ENCODE measurements around the gene SRRM5.
A peak's percentile ranks its signal among the peaks of the same experiment; 100 is the strongest.
"Not testable (repeated sequence)": the region's sequence is repeated elsewhere in the genome, so short reads cannot be mapped to it uniquely, and the experiment has no call there.

Gene SRRM5

DNA sequence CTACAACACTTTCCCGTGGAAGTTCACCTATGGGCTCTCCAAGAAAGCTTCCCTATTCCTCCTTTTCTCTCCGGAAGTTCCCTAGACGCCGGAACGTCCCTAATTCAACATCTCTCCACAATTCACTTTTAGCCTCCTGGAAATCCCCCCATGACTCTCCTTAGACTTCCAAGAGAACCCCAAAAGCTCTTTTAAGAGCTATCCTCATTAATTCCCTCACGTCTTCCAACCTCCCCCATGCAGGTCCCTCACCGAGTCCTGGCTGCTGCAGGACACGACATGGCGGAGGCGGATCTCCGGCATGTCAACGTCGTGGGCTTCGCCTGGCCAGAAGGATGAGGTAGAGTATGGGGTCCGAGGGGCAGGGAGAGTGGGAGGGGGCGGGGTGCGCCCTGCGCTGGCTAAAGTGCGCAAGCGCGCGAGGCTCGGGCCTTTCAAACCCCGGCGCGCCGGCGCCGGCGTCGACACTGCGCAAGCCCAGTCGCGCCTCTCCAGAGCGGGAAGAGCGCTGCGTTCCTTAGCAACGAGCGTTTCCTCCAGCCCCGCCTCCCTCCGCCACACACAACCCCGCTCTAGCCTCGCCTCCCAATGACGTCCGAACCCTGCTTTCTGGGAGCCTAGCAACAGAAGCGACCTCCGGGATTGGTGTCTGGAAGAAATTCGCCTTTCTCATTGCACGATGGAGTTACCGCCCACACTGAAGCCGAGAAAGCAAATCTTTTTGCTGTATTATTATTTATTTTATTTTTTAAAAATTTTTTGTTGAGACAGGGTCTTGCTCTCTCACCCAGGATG is 36.5 kb upstream of the SRRM5 start, which contains the start of the genes PINLYP and XRCC1:
PINLYP (plus strand) TSS at position 646 of the 795 bp plus-strand sequence. CDS start 1,391 bp downstream, outside the sequence.
XRCC1 (minus strand) TSS at position 372 of the 795 bp plus-strand sequence; CDS start at position 303, 69 bp downstream.
- peaks cover 3 to 4% of the 10 kb centered on the region in 2 donors for H3K36me3 ChIP-seq (ENCODE audit: control insufficient read depth in 1 of 2, insufficient read depth in 2 of 2, low read length in 2 of 2)
- no peaks in the 10 kb centered on the region for H3K9me3 ChIP-seq (ENCODE audit: control insufficient read depth in 1 of 2, low read length in 2 of 2)
- peaks cover 7 to 9% of the 10 kb centered on the region in 2 donors for H3K4me1 ChIP-seq (ENCODE audit: control insufficient read depth in 1 of 2, insufficient read depth in 2 of 2, low read length in 2 of 2)
- H3K4me3 ChIP-seq (ENCODE audit: low read depth in 1 of 2, low read length in 2 of 2) = peak within 1 kb of the TSS; percentile 97 to 100
- no peaks in the 10 kb centered on the region for H3K27me3 ChIP-seq (ENCODE audit: low read depth, low read length)
- peak within 1 kb of the TSS; percentile 97 for H3K27ac ChIP-seq (ENCODE audit: low read length)

DNA sequence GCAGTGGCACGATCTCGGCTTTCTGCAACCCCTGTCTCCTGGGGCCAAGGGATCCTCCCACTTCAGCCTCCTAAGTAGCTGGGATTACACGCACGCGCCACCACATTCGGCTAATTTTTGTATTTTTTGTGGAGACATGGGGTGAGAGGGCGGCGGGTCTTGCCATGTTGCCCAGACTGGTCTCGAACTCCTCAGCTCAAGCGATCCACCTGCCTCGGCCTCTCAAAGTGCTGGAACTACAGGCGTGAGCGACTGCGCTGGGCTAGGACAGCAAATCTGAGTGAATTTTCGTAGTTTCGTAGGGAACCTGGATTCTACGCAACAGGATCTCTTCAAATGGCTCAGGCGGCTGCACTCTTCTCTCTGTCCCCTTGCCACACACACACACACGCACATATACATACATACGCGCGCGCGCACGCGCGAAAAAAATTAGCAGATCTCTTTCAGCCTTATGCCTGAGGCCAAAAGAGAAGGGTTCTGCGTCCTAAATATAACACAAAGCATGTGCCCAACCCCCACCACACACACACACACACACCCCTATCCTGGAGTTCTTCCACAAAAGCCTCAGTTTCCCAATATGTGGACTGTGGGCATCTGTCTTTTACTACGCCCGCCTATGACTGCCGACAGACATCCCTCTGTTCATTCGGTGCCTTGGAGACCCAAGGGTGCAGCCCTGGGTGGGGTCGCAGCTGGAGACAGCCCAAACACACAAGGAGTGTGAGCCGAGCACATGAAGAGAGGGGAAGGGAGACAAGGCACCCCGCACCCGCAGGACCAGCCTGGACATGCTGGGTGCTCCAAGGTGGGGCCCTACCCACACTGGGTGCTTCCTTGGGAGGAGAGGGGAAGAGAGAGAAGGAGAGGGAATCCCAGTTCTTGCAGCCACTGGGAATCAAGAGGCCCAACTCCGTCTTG is 35.7 kb upstream of the SRRM5 start:
- Histone ChIP-seq H3K9me3 (ENCODE audit: control insufficient read depth in 1 of 2, low read length in 2 of 2) (no peaks in the 10 kb centered on the region), H3K27me3 (ENCODE audit: low read depth, low read length) (no peaks in the 10 kb centered on the region), H3K36me3 (ENCODE audit: control insufficient read depth in 1 of 2, insufficient read depth in 2 of 2, low read length in 2 of 2) (peaks cover 3 to 4% of the 10 kb centered on the region in 2 donors), H3K27ac (ENCODE audit: low read length) (no peak overlapping the region), H3K4me3 (ENCODE audit: low read depth in 1 of 2, low read length in 2 of 2) (peak overlapping the region; percentile 39 to 97), H3K4me1 (ENCODE audit: control insufficient read depth in 1 of 2, insufficient read depth in 2 of 2, low read length in 2 of 2) (peaks cover 10 to 12% of the 10 kb centered on the region in 2 donors)

DNA sequence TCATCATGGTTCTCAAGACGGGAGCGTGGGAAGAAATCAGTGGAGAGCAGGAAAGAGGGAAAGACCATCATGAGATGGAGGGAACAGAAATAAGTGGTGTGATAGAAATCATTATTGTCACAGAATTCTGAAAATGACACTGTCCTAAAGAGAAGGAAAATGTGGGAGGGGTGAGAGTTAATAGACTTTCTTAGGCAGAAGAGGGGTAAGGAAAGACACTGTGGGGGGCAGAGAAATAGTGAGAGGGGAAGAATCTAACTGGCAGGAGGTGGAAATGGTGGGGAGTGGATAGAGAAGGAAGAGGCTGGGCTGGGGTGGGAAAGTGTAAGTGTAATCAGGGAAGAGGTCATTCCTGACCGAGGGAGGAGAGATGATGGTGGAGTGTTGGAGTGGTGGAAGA is 33.1 kb upstream of the SRRM5 start:
- Histone ChIP-seq H3K4me1 (ENCODE audit: control insufficient read depth in 1 of 2, insufficient read depth in 2 of 2, low read length in 2 of 2) (peaks cover 13 to 21% of the 10 kb centered on the region in 2 donors), H3K36me3 (ENCODE audit: control insufficient read depth in 1 of 2, insufficient read depth in 2 of 2, low read length in 2 of 2) (no peaks in the 10 kb centered on the region), H3K9me3 (ENCODE audit: control insufficient read depth in 1 of 2, low read length in 2 of 2) (no peaks in the 10 kb centered on the region), H3K27me3 (ENCODE audit: low read depth, low read length) (no peaks in the 10 kb centered on the region), H3K27ac (ENCODE audit: low read length) (no peak overlapping the region), H3K4me3 (ENCODE audit: low read depth in 1 of 2, low read length in 2 of 2) (no peak overlapping the region)

DNA sequence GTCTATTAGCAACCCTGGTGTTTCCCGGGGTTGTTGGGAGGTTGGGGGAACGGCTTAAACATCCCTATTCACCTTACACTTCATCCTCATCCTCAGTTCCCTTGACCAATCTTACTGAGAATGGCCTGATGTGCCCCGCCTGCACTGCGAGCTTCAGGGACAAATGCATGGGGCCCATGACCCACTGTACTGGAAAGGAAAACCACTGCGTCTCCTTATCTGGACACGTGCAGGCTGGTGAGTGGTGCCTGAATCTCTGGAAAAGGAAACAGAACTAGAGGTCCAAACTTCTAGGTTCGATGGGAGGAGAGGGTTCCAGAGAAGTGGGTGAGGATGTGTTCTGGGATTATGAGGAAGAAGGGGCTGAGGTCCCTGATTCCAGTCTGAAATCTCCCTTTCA is 30.4 kb upstream of the SRRM5 start:
- peak overlapping the region; percentile 61 to 67 for H3K4me3 ChIP-seq (ENCODE audit: low read depth in 1 of 2, low read length in 2 of 2)
- H3K27me3 ChIP-seq (ENCODE audit: low read depth, low read length) = no peaks in the 10 kb centered on the region
- H3K4me1 ChIP-seq (ENCODE audit: control insufficient read depth in 1 of 2, insufficient read depth in 2 of 2, low read length in 2 of 2) = peaks cover 5 to 12% of the 10 kb centered on the region in 2 donors
- peaks cover 0 to 12% of the 10 kb centered on the region in 2 donors for H3K36me3 ChIP-seq (ENCODE audit: control insufficient read depth in 1 of 2, insufficient read depth in 2 of 2, low read length in 2 of 2)
- no peaks in the 10 kb centered on the region for H3K9me3 ChIP-seq (ENCODE audit: control insufficient read depth in 1 of 2, low read length in 2 of 2)
- peak overlapping the region; percentile 2 for H3K27ac ChIP-seq (ENCODE audit: low read length)

DNA sequence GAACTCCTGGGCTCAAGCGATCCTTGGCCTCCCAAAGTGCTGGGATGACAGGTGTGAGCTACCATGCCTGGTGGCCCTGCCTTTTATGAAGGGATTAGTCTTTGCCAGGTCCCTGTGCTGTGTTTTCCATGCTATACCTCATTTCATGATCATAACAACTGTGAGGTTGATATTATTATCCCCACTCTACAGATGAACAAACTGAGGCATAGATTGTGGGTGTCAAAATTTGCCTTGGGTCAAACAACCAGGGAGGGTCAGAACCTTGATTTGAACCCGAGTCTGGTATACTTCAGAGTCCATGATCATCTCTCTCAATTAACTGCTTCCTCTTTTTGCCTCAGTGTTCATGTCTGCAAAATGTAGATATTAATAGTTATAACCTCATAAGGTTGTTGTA is 29.4 kb upstream of the SRRM5 start:
- H3K27ac ChIP-seq (ENCODE audit: low read length) = no peak overlapping the region
- peaks cover 0 to 19% of the 10 kb centered on the region in 2 donors for H3K36me3 ChIP-seq (ENCODE audit: control insufficient read depth in 1 of 2, insufficient read depth in 2 of 2, low read length in 2 of 2)
- H3K4me3 ChIP-seq (ENCODE audit: low read depth in 1 of 2, low read length in 2 of 2) = no peak overlapping the region
- peaks cover 5 to 12% of the 10 kb centered on the region in 2 donors for H3K4me1 ChIP-seq (ENCODE audit: control insufficient read depth in 1 of 2, insufficient read depth in 2 of 2, low read length in 2 of 2)
- no peaks in the 10 kb centered on the region for H3K27me3 ChIP-seq (ENCODE audit: low read depth, low read length)
- no peaks in the 10 kb centered on the region for H3K9me3 ChIP-seq (ENCODE audit: control insufficient read depth in 1 of 2, low read length in 2 of 2)

DNA sequence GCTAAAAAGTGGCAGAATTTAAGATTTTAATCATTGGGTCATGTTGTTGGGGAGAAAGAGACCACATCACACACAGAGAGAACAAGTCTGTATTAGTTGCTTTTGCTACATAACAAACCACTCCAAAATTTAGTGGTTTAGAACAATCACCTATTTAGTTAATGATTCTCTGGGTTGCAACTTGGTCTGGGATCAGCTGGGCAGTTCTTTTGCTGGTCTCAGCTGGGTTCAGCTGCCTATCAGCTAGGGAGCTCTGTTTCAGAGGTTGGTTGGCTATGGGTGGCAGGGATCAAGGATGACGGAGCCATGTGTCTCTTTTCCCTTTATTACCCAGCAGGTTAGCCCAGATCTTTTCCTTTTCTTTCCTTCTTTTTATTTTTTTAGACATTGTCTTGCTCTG is 27.4 kb upstream of the SRRM5 start:
- Histone ChIP-seq H3K4me3 (ENCODE audit: low read depth in 1 of 2, low read length in 2 of 2) (no peak overlapping the region), H3K4me1 (ENCODE audit: control insufficient read depth in 1 of 2, insufficient read depth in 2 of 2, low read length in 2 of 2) (peaks cover 5 to 12% of the 10 kb centered on the region in 2 donors), H3K36me3 (ENCODE audit: control insufficient read depth in 1 of 2, insufficient read depth in 2 of 2, low read length in 2 of 2) (peaks cover 0 to 26% of the 10 kb centered on the region in 2 donors), H3K27me3 (ENCODE audit: low read depth, low read length) (no peaks in the 10 kb centered on the region), H3K9me3 (ENCODE audit: control insufficient read depth in 1 of 2, low read length in 2 of 2) (no peaks in the 10 kb centered on the region), H3K27ac (ENCODE audit: low read length) (peak overlapping the region; percentile 39)

DNA sequence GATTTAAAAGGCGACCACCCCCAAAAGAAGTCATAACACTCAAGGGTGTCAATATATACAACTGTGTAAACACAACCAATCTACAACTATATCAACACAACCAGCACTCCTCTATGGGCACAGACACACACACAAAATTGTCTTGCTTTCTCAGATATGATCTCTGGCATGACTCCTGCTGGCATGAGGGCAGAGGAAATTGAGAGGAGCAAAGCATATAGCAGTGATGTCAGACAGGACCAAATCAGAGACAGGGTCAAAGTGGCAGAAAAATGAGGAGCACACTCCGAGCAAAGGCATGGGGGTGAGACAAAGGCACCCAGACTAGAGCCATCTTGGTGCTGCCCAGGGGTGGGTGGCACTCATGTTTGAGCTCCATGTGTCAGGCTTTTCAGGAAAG is 25.5 kb upstream of the SRRM5 start:
- Histone ChIP-seq H3K4me1 (ENCODE audit: control insufficient read depth in 1 of 2, insufficient read depth in 2 of 2, low read length in 2 of 2) (peaks cover under 1 to 7% of the 10 kb centered on the region in 2 donors), H3K4me3 (ENCODE audit: low read depth in 1 of 2, low read length in 2 of 2) (no peak overlapping the region), H3K9me3 (ENCODE audit: control insufficient read depth in 1 of 2, low read length in 2 of 2) (no peaks in the 10 kb centered on the region), H3K36me3 (ENCODE audit: control insufficient read depth in 1 of 2, insufficient read depth in 2 of 2, low read length in 2 of 2) (peaks cover 0 to 39% of the 10 kb centered on the region in 2 donors), H3K27me3 (ENCODE audit: low read depth, low read length) (no peaks in the 10 kb centered on the region), H3K27ac (ENCODE audit: low read length) (no peak overlapping the region)

DNA sequence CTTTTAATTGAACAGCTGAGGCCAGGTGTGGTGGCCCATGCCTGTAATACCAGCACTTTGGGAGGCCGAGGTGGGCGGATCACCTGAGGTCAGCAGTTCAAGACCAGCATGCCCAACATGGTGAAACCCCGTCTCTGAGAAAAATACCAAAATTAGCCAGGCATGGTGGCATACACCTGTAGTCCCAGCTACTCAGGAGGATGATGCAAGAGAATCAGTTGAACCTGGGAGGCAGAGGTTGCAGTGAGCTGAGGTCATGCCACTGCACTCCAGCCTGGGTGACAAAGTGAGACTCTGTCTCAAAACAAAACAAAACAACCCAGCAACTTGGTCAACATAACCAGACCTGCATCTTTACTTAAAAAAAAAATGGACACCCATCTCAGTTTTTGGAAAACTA is 24.9 kb upstream of the SRRM5 start:
- H3K9me3 ChIP-seq (ENCODE audit: control insufficient read depth in 1 of 2, low read length in 2 of 2); H3K4me1 ChIP-seq (ENCODE audit: control insufficient read depth in 1 of 2, insufficient read depth in 2 of 2, low read length in 2 of 2); H3K4me3 ChIP-seq (ENCODE audit: low read depth in 1 of 2, low read length in 2 of 2); H3K27ac ChIP-seq (ENCODE audit: low read length); H3K27me3 ChIP-seq (ENCODE audit: low read depth, low read length): not testable (repeated sequence)
- H3K36me3 ChIP-seq (ENCODE audit: control insufficient read depth in 1 of 2, insufficient read depth in 2 of 2, low read length in 2 of 2) = peaks cover 0 to 46% of the 10 kb centered on the region in 2 donors

DNA sequence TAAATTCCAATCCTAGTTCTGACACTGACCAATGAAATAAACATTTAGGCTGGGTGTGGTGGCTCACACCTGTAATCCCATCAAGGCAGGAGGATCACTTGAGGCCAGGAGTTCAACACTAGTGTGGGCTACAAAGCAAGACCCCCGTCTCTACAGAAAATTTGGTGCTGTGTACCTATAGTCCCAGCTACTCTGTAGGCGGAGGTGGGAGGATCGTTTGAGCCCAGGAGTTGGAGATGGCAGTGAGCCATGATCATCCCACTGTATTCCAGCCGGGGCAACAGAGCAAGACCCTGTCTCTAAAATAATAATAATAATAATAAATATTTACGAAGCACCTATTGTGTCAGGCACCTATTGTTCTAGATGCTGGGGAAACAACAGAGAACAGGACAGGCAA is 22.6 kb upstream of the SRRM5 start:
- Histone ChIP-seq H3K4me3 (ENCODE audit: low read depth in 1 of 2, low read length in 2 of 2) (no peak overlapping the region), H3K9me3 (ENCODE audit: control insufficient read depth in 1 of 2, low read length in 2 of 2) (no peaks in the 10 kb centered on the region), H3K4me1 (ENCODE audit: control insufficient read depth in 1 of 2, insufficient read depth in 2 of 2, low read length in 2 of 2) (peaks cover 0 to 12% of the 10 kb centered on the region in 2 donors), H3K36me3 (ENCODE audit: control insufficient read depth in 1 of 2, insufficient read depth in 2 of 2, low read length in 2 of 2) (peaks cover 4 to 61% of the 10 kb centered on the region in 2 donors), H3K27ac (ENCODE audit: low read length) (no peak overlapping the region), H3K27me3 (ENCODE audit: low read depth, low read length) (no peaks in the 10 kb centered on the region)

DNA sequence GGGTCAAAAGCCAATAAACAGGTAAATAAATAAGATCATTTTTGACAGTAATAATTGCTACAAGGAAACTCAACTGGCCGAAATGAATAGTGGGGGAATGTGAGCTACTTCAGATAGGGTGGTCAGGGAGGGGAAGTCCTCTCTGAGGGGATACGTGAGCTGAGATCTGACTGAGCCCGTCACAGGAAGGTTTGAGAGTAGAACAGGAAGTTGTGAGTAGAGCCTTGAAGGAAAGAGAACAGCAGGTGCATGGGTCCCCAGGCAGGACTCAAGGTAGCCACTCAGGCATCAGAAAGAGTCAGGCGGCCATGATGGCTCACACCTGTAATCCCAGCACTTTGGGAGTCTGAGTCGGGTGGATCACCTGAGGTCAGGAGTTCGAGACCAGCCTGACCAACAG is 22.2 kb upstream of the SRRM5 start:
- H3K27ac ChIP-seq (ENCODE audit: low read length) = no peak overlapping the region
- no peaks in the 10 kb centered on the region for H3K9me3 ChIP-seq (ENCODE audit: control insufficient read depth in 1 of 2, low read length in 2 of 2)
- H3K36me3 ChIP-seq (ENCODE audit: control insufficient read depth in 1 of 2, insufficient read depth in 2 of 2, low read length in 2 of 2) = peaks cover 4 to 61% of the 10 kb centered on the region in 2 donors
- no peaks in the 10 kb centered on the region for H3K27me3 ChIP-seq (ENCODE audit: low read depth, low read length)
- peaks cover 0 to 16% of the 10 kb centered on the region in 2 donors for H3K4me1 ChIP-seq (ENCODE audit: control insufficient read depth in 1 of 2, insufficient read depth in 2 of 2, low read length in 2 of 2)
- H3K4me3 ChIP-seq (ENCODE audit: low read depth in 1 of 2, low read length in 2 of 2) = no peak overlapping the region

Data from muscle layer of duodenum (tissue), 2 donors.